Vagina (tissue), 2 donors: ENCODE measurements around the gene PRMT7. TPM values are rescaled to one million over a fixed set of nuclear protein-coding genes. Genes with fewer than 3 reads are reported as not detected.

Source experiments
- DNase-seq, 2 donors: peaks; one replicate each; pipeline ENCODE4 v3.0.0-alpha.2; 2017; ENCODE audit errors: extremely low spot score in 2 of 2
- H3K27ac ChIP-seq: fragments of 200-600 bp; sonication (generic); one replicate; pipeline ENCODE4 v1.5.1; 2019
- H3K27me3 ChIP-seq: fragments of 200-600 bp; sonication (generic); one replicate; pipeline ENCODE4 v1.5.1; 2019
- H3K36me3 ChIP-seq, 2 donors: fragments of 200-600 bp; sonication (generic); one replicate each; pipeline ENCODE4 v1.5.1; 2017 to 2019
- H3K4me1 ChIP-seq: fragments of 200-600 bp; sonication (generic); one replicate; pipeline ENCODE4 v1.5.1; 2019
- H3K4me3 ChIP-seq, 2 donors: fragments of 200-600 bp; sonication (generic); 1 replicate in 1 of 2; 2 replicates in 1 of 2; pipeline ENCODE4 v1.5.1; 2016 to 2019
- H3K9me3 ChIP-seq: fragments of 200-600 bp; sonication (generic); one replicate; pipeline ENCODE4 v1.5.1; 2019
- POLR2A ChIP-seq, 2 donors: fragments of 450-650 bp; IDR thresholded peaks; one replicate each; pipeline ENCODE4 v1.6.1; 2017; ENCODE audit warnings: antibody characterized with exemption in 2 of 2, mild to moderate bottlenecking in 2 of 2, moderate library complexity in 2 of 2
- POLR2AphosphoS5 ChIP-seq, 2 donors: sonication (generic); formaldehyde crosslinking; IDR thresholded peaks; one replicate each; pipeline ENCODE4 v1.9.0; 2017; ENCODE audit warnings: antibody characterized with exemption in 2 of 2, mild to moderate bottlenecking in 2 of 2, low read depth in 1 of 2; ENCODE audit not compliant: insufficient read depth in 1 of 2
- intact Hi-C: fragments of 100-400 bp; cut with DNase I; formaldehyde crosslinking; loops from one replicate; pipeline ENCODE4 v1.15.1; 2023
- total RNA-seq: library from RNA; depleted of rRNA; stranded (reverse); fragments of >200 nt; gene quantifications from one replicate; pipeline ENCODE4 v1.2.3, GENCODE V29; 2016
- TF ChIP-seq, protein P1 (sequence below), 3 experiments: fragments of 450-650 bp in 2 of 3; fragments of 200-600 bp in 1 of 3; sonication (generic) in 1 of 3; IDR thresholded peaks; one replicate each; pipeline ENCODE4 v1.5.1; 2017 to 2019; ENCODE audit warnings: antibody characterized with exemption in 3 of 3, mild to moderate bottlenecking in 2 of 3, moderate library complexity in 2 of 3

Gene PRMT7
- total RNA-seq, 1 donor from 2014 or later: 47.9 TPM

DNA sequence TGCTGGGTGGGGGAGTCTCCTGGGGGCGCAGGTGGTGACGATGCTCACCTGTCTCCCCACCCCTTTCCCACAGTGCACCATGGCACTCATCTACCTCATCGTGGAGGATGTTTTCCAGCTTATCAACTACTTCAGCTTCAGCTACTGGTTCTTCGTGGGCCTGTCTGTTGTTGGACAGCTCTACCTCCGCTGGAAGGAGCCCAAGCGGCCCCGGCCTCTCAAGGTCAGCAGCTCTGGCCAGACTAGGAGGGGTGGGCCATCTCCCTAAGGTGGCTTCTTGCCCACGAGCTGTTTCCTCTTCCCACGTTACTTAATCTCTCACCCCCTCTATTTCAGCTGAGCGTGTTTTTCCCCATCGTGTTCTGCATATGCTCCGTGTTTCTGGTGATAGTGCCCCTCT lies 14.5 kb upstream of the PRMT7 start:
- no peak overlapping the region for H3K4me3 ChIP-seq
- peaks cover 16% of the 10 kb centered on the region for H3K4me1 ChIP-seq
- no peaks in the 10 kb centered on the region for H3K27me3 ChIP-seq
- no peak for DNase-seq
- TF ChIP-seq POLR2A (IDR thresholded peaks at IDR 0.05) (no peak), POLR2AphosphoS5 (IDR thresholded peaks at IDR 0.05; ENCODE audit: insufficient read depth in 1 of 2, low read depth in 1 of 2) (no peak)
- TF ChIP-seq, protein P1, sequence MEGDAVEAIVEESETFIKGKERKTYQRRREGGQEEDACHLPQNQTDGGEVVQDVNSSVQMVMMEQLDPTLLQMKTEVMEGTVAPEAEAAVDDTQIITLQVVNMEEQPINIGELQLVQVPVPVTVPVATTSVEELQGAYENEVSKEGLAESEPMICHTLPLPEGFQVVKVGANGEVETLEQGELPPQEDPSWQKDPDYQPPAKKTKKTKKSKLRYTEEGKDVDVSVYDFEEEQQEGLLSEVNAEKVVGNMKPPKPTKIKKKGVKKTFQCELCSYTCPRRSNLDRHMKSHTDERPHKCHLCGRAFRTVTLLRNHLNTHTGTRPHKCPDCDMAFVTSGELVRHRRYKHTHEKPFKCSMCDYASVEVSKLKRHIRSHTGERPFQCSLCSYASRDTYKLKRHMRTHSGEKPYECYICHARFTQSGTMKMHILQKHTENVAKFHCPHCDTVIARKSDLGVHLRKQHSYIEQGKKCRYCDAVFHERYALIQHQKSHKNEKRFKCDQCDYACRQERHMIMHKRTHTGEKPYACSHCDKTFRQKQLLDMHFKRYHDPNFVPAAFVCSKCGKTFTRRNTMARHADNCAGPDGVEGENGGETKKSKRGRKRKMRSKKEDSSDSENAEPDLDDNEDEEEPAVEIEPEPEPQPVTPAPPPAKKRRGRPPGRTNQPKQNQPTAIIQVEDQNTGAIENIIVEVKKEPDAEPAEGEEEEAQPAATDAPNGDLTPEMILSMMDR (IDR thresholded peaks at IDR 0.05): no peak
- H3K27ac ChIP-seq: no peak overlapping the region
- peaks cover 0 to 59% of the 10 kb centered on the region in 2 donors for H3K36me3 ChIP-seq
- intact Hi-C loops: no loop called here
- H3K9me3 ChIP-seq: no peaks in the 10 kb centered on the region

DNA sequence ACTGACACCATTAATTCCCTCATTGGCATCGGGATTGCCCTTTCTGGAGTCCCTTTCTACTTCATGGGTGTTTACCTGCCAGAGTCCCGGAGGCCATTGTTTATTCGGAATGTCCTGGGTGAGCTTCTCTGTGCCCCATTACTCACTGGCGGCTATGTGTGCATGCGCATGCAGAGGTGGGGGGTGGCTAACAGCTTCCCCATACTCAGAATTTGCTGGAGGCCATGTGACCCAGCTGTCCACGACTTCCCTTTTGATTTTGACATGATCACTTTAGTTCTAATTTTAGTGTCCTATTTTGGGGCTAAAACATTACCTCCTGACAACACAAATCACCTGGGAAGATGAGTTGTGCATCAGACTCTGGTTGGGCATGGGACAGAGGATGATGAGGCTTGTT lies 14.1 kb upstream of the PRMT7 start:
- no peaks in the 10 kb centered on the region for H3K9me3 ChIP-seq
- peaks cover 0 to 61% of the 10 kb centered on the region in 2 donors for H3K36me3 ChIP-seq
- TF ChIP-seq POLR2A (IDR thresholded peaks at IDR 0.05) (no peak), POLR2AphosphoS5 (IDR thresholded peaks at IDR 0.05; ENCODE audit: insufficient read depth in 1 of 2, low read depth in 1 of 2) (no peak)
- TF ChIP-seq, protein P1 (IDR thresholded peaks at IDR 0.05): no peak
- DNase-seq: no peak
- H3K4me1 ChIP-seq: peaks cover 16% of the 10 kb centered on the region
- H3K27ac ChIP-seq: no peak overlapping the region
- intact Hi-C loops: no loop called here
- H3K27me3 ChIP-seq: no peaks in the 10 kb centered on the region
- H3K4me3 ChIP-seq: no peak overlapping the region

DNA sequence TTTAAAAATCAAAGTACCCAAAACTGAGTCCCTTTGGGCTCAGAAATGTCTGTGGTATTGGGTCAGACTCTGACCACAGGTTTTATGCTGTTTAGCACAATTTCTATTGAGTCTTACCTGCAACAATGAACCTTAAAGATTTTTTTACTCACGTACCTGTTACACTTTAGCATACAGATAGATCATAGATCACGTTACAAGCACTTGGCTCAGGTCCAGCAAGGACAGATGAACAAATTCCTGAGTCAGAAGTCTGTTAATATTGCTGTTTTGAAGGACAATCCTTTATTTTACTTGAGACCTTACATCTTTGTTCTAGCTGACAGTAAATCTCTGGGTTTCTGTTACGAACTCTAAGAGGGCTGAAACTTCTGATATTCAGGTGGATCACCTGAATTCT lies 12.9 kb upstream of the PRMT7 start:
- intact Hi-C loops: no loop called here
- H3K27ac ChIP-seq: no peak overlapping the region

DNA sequence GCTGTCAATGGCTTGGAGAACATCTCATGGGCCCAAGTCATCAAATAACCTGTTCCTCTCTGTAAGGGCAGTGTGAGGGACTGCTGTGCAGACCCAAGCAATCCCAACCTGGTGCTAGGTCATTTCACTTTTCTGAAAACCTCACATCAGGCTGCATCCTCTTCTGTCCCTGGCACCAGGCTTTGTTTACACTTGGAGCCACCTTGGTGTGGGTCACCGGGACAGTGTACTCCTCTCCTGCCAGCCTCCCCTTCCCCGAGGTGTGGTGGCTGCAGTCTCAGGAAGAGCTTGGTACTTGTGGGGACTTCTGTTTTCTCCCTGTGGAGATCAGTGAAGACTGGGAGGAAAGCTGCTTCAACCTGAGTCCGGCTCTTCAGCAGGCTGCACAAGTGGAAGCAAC lies 12.5 kb upstream of the PRMT7 start:
- H3K36me3 ChIP-seq: peaks cover 0 to 73% of the 10 kb centered on the region in 2 donors
- no peak for TF ChIP-seq POLR2AphosphoS5 (IDR thresholded peaks at IDR 0.05; ENCODE audit: insufficient read depth in 1 of 2, low read depth in 1 of 2)
- intact Hi-C loops: no loop called here
- peak overlapping the region; percentile 12 for H3K27ac ChIP-seq
- DNase-seq: no peak
- H3K9me3 ChIP-seq: no peaks in the 10 kb centered on the region
- H3K4me1 ChIP-seq: peaks cover 16% of the 10 kb centered on the region
- no peak overlapping the region for H3K4me3 ChIP-seq
- no peaks in the 10 kb centered on the region for H3K27me3 ChIP-seq

More for the DNA sequence above, 12.9 kb upstream of the PRMT7 start:
- Histone ChIP-seq H3K36me3 (peaks cover 0 to 73% of the 10 kb centered on the region in 2 donors), H3K27me3 (no peaks in the 10 kb centered on the region), H3K4me1 (peaks cover 16% of the 10 kb centered on the region), H3K4me3 (no peak overlapping the region), H3K9me3 (no peaks in the 10 kb centered on the region)
- DNase-seq: no peak
- no peak for TF ChIP-seq POLR2AphosphoS5 (IDR thresholded peaks at IDR 0.05; ENCODE audit: insufficient read depth in 1 of 2, low read depth in 1 of 2)
- no peak for TF ChIP-seq POLR2A (IDR thresholded peaks at IDR 0.05)
- TF ChIP-seq, protein P1 (IDR thresholded peaks at IDR 0.05): no peak

DNA sequence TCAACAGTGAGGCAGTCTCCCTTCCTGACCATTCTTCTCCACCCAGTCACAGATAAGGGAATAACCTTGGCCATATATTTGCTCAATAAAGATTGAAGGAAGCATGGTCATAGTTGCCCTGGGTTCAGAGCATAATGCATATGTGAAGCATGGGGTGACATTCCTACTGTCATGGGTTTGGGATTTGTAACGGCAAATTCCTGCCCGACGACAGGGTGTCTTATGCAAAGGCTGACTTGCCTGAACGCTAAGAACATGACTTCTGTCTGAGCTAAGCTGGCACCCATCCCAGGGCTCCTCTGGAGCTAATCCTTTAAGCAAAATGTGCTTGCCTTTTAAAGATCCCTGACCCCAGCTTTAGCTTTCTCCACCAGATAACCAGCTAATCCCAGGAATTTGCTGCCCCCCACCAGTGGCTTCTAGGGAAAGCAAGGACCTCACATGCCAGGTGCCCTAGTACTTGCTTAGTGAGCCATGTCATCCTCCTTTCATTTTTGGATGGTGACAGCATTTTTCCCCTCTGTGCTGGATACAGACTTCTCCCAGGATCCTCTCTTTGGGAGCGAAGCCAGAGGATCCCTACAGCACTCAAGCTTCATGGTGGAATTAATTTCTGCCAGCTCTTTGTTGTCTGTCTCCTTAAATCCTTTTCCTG lies 11.8 kb upstream of the PRMT7 start:
- peaks cover 0 to 73% of the 10 kb centered on the region in 2 donors for H3K36me3 ChIP-seq
- no peak for DNase-seq
- TF ChIP-seq, protein P1 (IDR thresholded peaks at IDR 0.05): no peak
- no peaks in the 10 kb centered on the region for H3K9me3 ChIP-seq
- H3K27me3 ChIP-seq: no peaks in the 10 kb centered on the region
- H3K4me1 ChIP-seq: peaks cover 16% of the 10 kb centered on the region
- H3K4me3 ChIP-seq: no peak overlapping the region
- intact Hi-C loops: no loop called here
- H3K27ac ChIP-seq: peak overlapping the region; percentile 12
